ENCODE measurements around the gene STEAP1B.

- no peak for TF ChIP-seq CTCF (conservative IDR thresholded peaks at IDR 0.05 in 1 of 2, IDR thresholded peaks at IDR 0.05 in 1 of 2; ENCODE audit: extremely low read depth in 1 of 2, insufficient read depth in 1 of 2, low read depth in 1 of 2, low read length in 2 of 2)
- no peak for TF ChIP-seq EZH2 (IDR thresholded peaks at IDR 0.05; ENCODE audit: borderline replicate concordance, low read length)
Observed at GRCh38 chr7:22417349-22417748, 82.6 kb downstream of the STEAP1B start.
